ENCODE measurements around the gene ODAD4. TPM values are rescaled to one million over a fixed set of nuclear protein-coding genes. Genes with fewer than 3 reads are reported as not detected.

The ODAD4 gene
- total RNA-seq, 3 donors from 2014 or later (not counting 1 experiment from before 2014, with no cell fraction given) = 0.70 to 2.9 (median 0.95) TPM

GRCh38 chr17:41971721-41972523 is 41.5 kb downstream of the ODAD4 start:
- H3K4me3 Mint-ChIP-seq = peak overlapping the region; percentile 47
- intact Hi-C loops (cut with micrococcal nuclease) = no loop called here
- peak overlapping the region; percentile 87 to 88 for H3K27ac Mint-ChIP-seq
- Histone ChIP-seq H3K4me3 (ENCODE audit: low read length) (no peak overlapping the region), H3K27ac (ENCODE audit: low read length) (peak overlapping the region; percentile 77), H3K27me3 (ENCODE audit: control insufficient read depth, insufficient read depth, low read length) (no peaks in the 10 kb centered on the region), H3K4me1 (ENCODE audit: control insufficient read depth, insufficient read depth, low read length) (peaks cover 46% of the 10 kb centered on the region), H3K36me3 (ENCODE audit: control insufficient read depth, insufficient read depth, low read length) (peaks cover 53% of the 10 kb centered on the region), H3K9me3 (ENCODE audit: control insufficient read depth, insufficient read depth, low read length) (no peaks in the 10 kb centered on the region)
- peaks cover 26 to 41% of the 10 kb centered on the region in 2 donors for H3K4me1 Mint-ChIP-seq
- TF ChIP-seq CTCF (IDR thresholded peaks at IDR 0.05) = no peak
- 89% methylated on average over 18 of the region's 18 CpGs for WGBS (ENCODE audit: insufficient coverage)
- no peaks in the 10 kb centered on the region for H3K36me3 Mint-ChIP-seq
- no peaks in the 10 kb centered on the region for H3K27me3 Mint-ChIP-seq (ENCODE audit: low read depth in 2 of 2)
- ATAC-seq = no peak
- H3K9me3 Mint-ChIP-seq = no peaks in the 10 kb centered on the region
- DNase-seq = no peak

GRCh38 chr17:41972571-41973407 is 42.4 kb downstream of the ODAD4 start:
- TF ChIP-seq CTCF (IDR thresholded peaks at IDR 0.05) = no peak
- H3K4me3 ChIP-seq (ENCODE audit: low read length) = no peak overlapping the region
- no peaks in the 10 kb centered on the region for H3K9me3 Mint-ChIP-seq
- no peaks in the 10 kb centered on the region for H3K27me3 Mint-ChIP-seq (ENCODE audit: low read depth in 2 of 2)
- no peaks in the 10 kb centered on the region for H3K9me3 ChIP-seq (ENCODE audit: control insufficient read depth, insufficient read depth, low read length)
- no peaks in the 10 kb centered on the region for H3K27me3 ChIP-seq (ENCODE audit: control insufficient read depth, insufficient read depth, low read length)
- H3K36me3 Mint-ChIP-seq = no peaks in the 10 kb centered on the region
- ATAC-seq = peak; percentile 9 to 49 (median 43)
- intact Hi-C loops (cut with micrococcal nuclease) = no loop called here
- H3K27ac Mint-ChIP-seq = peak overlapping the region; percentile 87 to 88
- H3K36me3 ChIP-seq (ENCODE audit: control insufficient read depth, insufficient read depth, low read length) = peaks cover 62% of the 10 kb centered on the region
- H3K27ac ChIP-seq (ENCODE audit: low read length) = peak overlapping the region; percentile 77
- H3K4me1 ChIP-seq (ENCODE audit: control insufficient read depth, insufficient read depth, low read length) = peaks cover 39% of the 10 kb centered on the region
- no peak for DNase-seq
- H3K4me3 Mint-ChIP-seq = peak overlapping the region; percentile 65
- 69% methylated on average over 22 of the region's 22 CpGs for WGBS (ENCODE audit: insufficient coverage)
- H3K4me1 Mint-ChIP-seq = peaks cover 28 to 40% of the 10 kb centered on the region in 2 donors

GRCh38 chr17:41973408-41973811 is 43.0 kb downstream of the ODAD4 start:
- H3K27me3 Mint-ChIP-seq (ENCODE audit: low read depth in 2 of 2) = no peaks in the 10 kb centered on the region
- 48% methylated on average over 19 of the region's 19 CpGs for WGBS (ENCODE audit: insufficient coverage)
- peak overlapping the region; percentile 87 to 88 for H3K27ac Mint-ChIP-seq
- peaks cover 65% of the 10 kb centered on the region for H3K36me3 ChIP-seq (ENCODE audit: control insufficient read depth, insufficient read depth, low read length)
- DNase-seq (peak in 1 of 2 donors; percentile 38), ATAC-seq (peak; percentile 51 to 85 (median 83))
- no peaks in the 10 kb centered on the region for H3K9me3 Mint-ChIP-seq
- TF ChIP-seq CTCF (IDR thresholded peaks at IDR 0.05) = no peak
- no peaks in the 10 kb centered on the region for H3K27me3 ChIP-seq (ENCODE audit: control insufficient read depth, insufficient read depth, low read length)
- H3K36me3 Mint-ChIP-seq = no peaks in the 10 kb centered on the region
- peaks cover 22 to 38% of the 10 kb centered on the region in 2 donors for H3K4me1 Mint-ChIP-seq
- no peaks in the 10 kb centered on the region for H3K9me3 ChIP-seq (ENCODE audit: control insufficient read depth, insufficient read depth, low read length)
- intact Hi-C loops (cut with micrococcal nuclease) = no loop called here
- peak overlapping the region; percentile 77 for H3K27ac ChIP-seq (ENCODE audit: low read length)
- no peak overlapping the region for H3K4me3 ChIP-seq (ENCODE audit: low read length)
- peaks cover 32% of the 10 kb centered on the region for H3K4me1 ChIP-seq (ENCODE audit: control insufficient read depth, insufficient read depth, low read length)
- H3K4me3 Mint-ChIP-seq = peak overlapping the region; percentile 65

Measured in natural killer cell (primary cell).